ENCODE measurements around the gene CYSRT1. TPM values are rescaled to one million over a fixed set of nuclear protein-coding genes. Genes with fewer than 3 reads are reported as not detected.
A peak's percentile ranks its signal among the peaks of the same experiment; 100 is the strongest.

The CYSRT1 gene
- total and polyA plus RNA-seq, 2 donors (not counting 3 experiments of a cell fraction or from before 2014, with no cell fraction given): 0.44 to 1.1 TPM

- peaks cover 33% of the 10 kb centered on the region for H3K79me2 ChIP-seq (ENCODE audit: control insufficient read depth, insufficient read depth, low read length)
- peak overlapping the region; percentile 3 for H3K27ac ChIP-seq (ENCODE audit: insufficient read depth, low read depth, low read length)
- dilution Hi-C loops (cut with MboI; ENCODE audit: extremely low pct_ligation_motif_present, low sequenced_read_pairs) (no loop called here), intact Hi-C loops (cut with micrococcal nuclease) (loop anchor here (1.0 to 2.0 kb wide), 3 partner anchors 11 to 34 kb away; partner anchors contain the start of genes NDOR1, TMEM203 and TPRN)
- peaks cover 0 to 25% of the 10 kb centered on the region in 2 experiments for H3K36me3 ChIP-seq (ENCODE audit: control insufficient read depth in 2 of 2, extremely low read depth in 1 of 2, insufficient read depth in 2 of 2, low read length in 2 of 2)
- H3K4me1 ChIP-seq (ENCODE audit: control insufficient read depth, extremely low read depth, insufficient read depth, low read length): peaks cover 17% of the 10 kb centered on the region
- no peaks in the 10 kb centered on the region for H3K9me3 ChIP-seq (replicated peaks; ENCODE audit: control insufficient read depth, insufficient read depth, low read length)
- FAIRE-seq: no peak
- H3K27me3 ChIP-seq (ENCODE audit: control insufficient read depth in 2 of 2, insufficient read depth in 2 of 2, low read length in 2 of 2): no peaks in the 10 kb centered on the region
- TF ChIP-seq EZH2 (IDR thresholded peaks at IDR 0.05; ENCODE audit: borderline replicate concordance, low read depth, low read length, severe bottlenecking) (no peak), JUN (IDR thresholded peaks at IDR 0.05; ENCODE audit: borderline replicate concordance, insufficient read depth, insufficient read length, low read depth) (no peak), CTCF (IDR thresholded peaks at IDR 0.05; ENCODE audit: extremely low read depth in 1 of 2, insufficient read depth in 1 of 2, low read depth in 1 of 2, low read length in 2 of 2) (no peak), POLR2AphosphoS5 (IDR thresholded peaks at IDR 0.05; ENCODE audit: insufficient read depth, low read depth, low read length) (no peak), MYC (IDR thresholded peaks at IDR 0.05; ENCODE audit: low read depth, low read length) (no peak), FOS (IDR thresholded peaks at IDR 0.05; ENCODE audit: borderline replicate concordance, insufficient read depth, low read length) (no peak), POLR2A (IDR thresholded peaks at IDR 0.05; ENCODE audit: low read depth, low read length) (no peak), GATA2 (IDR thresholded peaks at IDR 0.05; ENCODE audit: insufficient read depth, insufficient read length, low read depth, low read length) (no peak)
- TF ChIP-seq, protein P1, sequence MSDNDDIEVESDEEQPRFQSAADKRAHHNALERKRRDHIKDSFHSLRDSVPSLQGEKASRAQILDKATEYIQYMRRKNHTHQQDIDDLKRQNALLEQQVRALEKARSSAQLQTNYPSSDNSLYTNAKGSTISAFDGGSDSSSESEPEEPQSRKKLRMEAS (IDR thresholded peaks at IDR 0.05; ENCODE audit: insufficient read depth, insufficient read length): no peak
- ChIA-PET CTCF (interaction anchor here (0.9 to 3.1 kb wide), 21 partner anchors 9 to 160 kb away, joined by 3 to 30 read pairs (median 4); partner anchors contain the start of genes GRIN1, MAN1B1, NDOR1 and RNF208), POLR2A (interaction anchor here (0.7 to 1.8 kb wide), 5 partner anchors 9 to 74 kb away, joined by 3 to 7 read pairs (median 4); partner anchors contain the start of genes NDOR1, TMEM203 and TPRN)
- H3K4me3 ChIP-seq (replicated peaks in 1 of 3; ENCODE audit: insufficient read depth in 1 of 3, low read depth in 1 of 3, low read length in 3 of 3): peak overlapping the region; percentile 14 to 86 (median 39)
- no peak overlapping the region for H2AFZ ChIP-seq (ENCODE audit: low read depth, low read length)
- peak overlapping the region; percentile 31 for H3K9ac ChIP-seq (replicated peaks; ENCODE audit: extremely low read depth, insufficient read depth, low read length)
- H3K4me2 ChIP-seq (ENCODE audit: insufficient read depth, low read length): peak overlapping the region; percentile 35
- BruUV-seq (replicated peaks): TSS peak; percentile 70
- DNase-seq (ENCODE audit: low read depth, low spot score): no peak
- H3K9me1 ChIP-seq (replicated peaks; ENCODE audit: control insufficient read depth, extremely low read depth, insufficient read depth, low read length): no peaks in the 10 kb centered on the region
- no peaks in the 10 kb centered on the region for H4K20me1 ChIP-seq (replicated peaks; ENCODE audit: control insufficient read depth, extremely low read depth, insufficient read depth, low read length)
Measured at GRCh38 chr9:137189297-137190295, 35.4 kb upstream of the CYSRT1 start.
